Stromal cell of bone marrow (primary cell): ENCODE data around the gene SLC8A1.

Experiments used
- DNase-seq: peaks from one replicate; pipeline ENCODE4 v3.0.0-alpha.2; 2012; ENCODE audit warnings: low read depth

Gene SLC8A1

DNA sequence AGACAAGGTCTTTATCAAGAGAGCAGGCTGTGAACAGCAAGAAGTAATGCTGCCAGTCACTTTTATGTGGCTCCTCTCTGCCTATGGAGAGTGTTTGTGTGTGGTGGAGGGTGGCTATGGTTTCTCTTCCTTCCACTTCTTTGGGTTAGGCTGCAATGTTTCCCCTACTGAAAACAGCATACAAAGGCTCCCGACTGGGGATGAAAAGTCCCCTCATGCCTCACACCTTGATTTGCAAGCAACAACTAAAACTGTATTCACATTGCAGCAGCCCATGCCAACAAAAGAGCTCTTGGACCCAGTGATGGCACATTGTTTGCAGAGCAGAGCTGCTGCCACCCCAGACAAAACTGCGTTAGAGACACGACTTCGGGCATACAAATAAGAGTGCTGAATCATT lies 301.6 kb downstream of the SLC8A1 start:
- DNase-seq = no peak

DNA sequence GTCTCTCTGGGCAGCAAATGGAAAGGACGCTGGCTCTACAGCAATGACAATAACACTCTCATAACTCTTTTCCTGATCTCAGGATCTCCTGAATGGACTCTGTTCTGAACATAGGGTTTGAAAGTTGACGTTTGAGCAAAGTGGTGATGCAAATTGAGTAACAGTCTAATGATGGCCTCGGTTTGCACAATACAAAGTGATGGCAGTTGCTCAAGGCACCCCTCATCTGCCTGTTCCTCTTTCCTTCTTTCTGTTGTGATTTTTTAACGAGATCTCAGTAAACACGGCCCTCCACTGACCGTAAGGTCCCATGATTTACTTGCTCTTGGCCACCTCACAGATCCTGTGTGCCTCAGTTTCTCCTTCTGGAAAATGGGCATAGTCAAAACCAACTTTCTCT lies 303.6 kb downstream of the SLC8A1 start:
- DNase-seq = no peak

DNA sequence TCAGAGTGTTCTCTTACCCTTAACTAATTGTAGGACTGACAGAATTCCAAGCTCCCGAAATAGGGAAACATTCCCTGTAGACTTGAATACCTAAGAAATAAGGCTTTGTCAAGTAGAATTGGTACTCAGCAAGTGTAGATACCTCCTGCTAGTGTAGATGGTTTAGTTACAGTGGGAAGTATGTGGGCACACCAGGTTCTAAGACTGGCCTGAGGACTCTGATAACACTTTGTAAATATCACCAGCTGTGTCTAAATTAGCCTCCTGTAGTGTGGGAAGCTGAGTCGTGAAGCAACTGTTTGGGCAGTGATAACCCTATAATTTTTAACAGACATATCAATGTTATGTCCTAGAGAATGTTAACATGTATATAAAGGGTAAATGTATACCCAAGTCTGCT lies 304.5 kb downstream of the SLC8A1 start:
- DNase-seq = no peak

DNA sequence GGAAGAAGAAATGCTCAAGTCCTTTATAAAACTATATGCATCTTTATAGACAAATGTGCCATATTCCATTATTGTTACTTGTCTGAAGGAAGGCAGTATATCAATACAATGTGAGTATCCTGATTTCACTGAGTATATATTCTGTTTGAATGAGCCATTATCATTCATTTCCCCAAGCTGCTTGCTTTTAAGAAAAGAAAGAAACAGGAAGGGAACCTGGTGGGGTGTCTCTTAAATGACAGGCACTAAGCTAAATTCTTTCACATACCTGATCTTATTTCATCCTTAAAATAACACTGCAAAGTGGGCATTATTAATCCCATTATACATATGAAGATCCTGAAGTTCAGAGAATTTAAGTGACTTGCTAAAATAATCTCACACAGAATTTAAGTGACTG lies 307.9 kb downstream of the SLC8A1 start:
- no peak for DNase-seq

DNA sequence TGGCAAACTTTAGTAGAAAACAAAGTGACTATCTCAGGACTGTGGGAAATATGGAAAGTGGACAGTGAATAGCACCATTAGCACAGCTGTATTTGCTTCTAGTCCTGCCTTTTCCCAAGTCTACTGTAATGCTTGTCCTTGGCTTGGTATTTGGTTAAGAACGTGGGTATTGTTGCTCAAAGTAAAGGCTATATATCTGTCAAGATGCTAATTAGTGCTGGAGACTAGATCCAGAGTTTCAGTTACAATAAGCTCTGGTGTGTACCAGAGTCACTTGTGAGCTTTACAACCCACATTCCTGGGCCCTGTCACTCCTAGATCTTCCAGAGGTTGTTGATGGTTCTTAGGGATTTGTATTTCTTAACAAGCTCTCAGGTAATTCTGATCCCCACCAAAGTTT lies 313.6 kb downstream of the SLC8A1 start:
- DNase-seq = no peak

DNA sequence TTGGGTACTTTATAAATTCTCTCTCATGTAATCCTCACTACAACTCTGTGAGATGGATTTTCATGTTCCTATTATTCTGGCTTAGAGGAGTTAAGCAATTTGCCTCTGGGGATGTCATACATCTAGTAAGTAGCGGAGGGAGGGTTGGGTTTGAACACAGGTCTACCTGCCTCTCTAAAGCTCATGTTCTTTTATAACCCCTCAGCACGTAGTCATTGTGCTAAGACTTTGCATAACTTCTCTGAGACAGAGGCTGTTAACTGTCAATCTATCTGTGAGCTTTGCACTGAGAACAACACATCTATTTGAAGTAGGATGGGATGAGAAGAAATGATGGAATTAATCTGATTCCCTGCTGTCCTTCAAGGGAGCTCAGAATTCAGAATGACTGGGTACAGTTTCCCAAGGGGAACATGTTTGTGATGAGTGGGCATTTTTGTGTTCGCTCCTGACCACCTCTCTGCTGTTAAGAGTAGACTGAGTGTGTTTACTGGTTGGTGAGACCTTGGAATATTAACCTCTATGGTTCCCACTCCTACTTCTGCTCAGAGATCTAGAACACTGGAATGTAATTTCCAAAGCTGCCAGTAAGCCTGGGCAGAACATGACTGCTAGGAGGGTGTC lies 320.7 kb downstream of the SLC8A1 start:
- DNase-seq = no peak

DNA sequence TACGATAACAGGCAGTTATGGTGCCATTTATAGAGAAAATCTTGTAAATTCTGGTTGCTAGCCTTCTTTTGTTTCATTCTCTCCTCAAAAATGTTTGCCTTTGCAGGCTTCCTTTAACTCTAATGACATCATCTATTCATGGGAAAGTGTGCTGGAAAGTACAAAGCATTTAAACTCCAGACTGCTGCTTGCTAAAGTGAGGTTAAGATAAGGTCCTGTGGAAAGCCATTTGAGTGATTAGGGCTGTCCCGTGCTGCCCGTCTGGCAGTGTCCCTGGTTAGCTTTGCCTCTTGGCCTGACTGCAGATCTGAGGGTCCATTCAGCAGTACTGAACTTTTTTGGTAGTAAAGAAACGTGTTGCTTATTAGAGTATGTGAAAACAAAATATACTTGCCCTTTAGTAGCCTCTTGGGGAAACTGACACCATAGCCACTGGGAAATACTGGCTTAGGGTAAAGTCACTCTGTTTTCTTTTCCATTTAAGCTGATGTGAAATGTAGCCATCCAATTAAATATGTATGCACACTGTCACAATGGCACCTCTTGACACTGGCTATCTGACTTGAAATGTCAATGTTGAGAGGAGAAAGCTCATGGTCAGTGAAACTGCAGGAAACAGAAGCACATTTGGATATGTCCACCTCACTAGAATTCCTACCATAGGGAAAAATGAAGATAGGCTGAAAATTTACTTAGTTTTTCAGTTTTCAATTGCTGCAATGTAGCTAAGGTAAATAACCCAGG lies 321.5 kb downstream of the SLC8A1 start:
- DNase-seq = no peak

DNA sequence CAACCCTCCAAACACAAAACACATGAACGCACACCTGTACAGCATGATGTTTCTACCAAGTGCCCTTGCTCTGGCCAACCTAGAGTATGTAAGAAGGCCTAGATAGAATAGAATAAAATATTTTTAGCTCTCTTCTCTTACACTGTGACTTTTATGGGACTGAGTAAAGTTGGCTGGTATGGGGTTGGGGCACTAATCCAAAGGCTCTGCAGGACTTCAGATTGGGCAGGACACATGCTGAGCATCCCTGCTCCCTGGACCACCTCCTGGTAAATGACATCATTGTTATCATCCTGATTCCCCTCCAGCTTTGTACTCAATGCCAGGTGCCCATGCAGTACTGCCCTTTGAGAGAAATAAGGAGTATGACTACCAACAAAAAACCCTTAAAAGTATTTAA lies 322.2 kb downstream of the SLC8A1 start:
- DNase-seq = no peak

DNA sequence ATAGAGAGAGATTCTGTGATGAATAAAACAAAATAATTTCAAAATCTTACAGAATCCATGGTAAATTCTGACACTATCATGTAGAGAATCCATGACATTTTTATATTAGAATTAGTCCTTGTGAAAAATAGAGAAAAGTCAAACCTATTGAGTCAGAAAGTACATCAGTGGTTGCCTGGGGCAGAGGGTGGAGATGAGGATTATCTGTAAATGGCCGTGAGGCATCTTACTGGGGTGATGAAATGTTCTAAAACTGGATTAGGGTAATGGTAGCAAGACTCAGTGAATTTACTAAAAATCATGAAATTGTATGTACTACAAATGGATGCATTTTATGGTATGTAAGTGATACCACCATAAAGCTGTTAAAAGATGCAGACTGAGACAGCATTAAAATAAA lies 323.1 kb downstream of the SLC8A1 start:
- DNase-seq = no peak

DNA sequence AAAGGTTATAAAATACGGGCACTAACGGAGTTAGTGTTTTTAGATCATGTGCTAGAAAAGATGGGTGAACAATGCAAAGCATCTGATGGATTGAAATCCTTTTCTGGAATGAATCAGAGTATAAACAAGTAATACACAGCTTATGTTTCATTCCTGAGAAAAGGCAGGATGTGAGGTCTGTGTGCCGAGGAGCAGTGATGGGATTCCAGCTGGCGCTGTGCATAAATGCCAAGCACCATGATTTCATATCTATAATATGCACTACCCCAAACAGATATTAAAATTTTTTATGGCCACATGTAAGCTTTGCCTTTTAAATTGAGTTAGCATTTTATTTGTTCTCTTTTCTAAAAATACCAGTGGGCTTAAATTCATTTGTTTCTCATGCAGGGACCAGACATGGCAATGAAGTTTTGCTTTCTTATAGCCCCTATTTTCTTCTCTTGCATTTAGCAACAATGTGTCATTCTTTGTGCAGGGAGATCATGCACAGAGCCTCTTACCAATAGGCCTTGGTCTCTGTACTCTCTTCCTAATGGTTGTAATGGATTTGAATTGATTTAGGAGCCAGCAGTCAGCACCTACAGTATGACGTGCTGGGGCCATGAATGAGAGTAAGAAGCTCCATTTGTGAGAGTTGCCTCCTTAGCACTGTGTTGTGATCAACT lies 323.9 kb downstream of the SLC8A1 start:
- DNase-seq = peak; percentile 52

DNA sequence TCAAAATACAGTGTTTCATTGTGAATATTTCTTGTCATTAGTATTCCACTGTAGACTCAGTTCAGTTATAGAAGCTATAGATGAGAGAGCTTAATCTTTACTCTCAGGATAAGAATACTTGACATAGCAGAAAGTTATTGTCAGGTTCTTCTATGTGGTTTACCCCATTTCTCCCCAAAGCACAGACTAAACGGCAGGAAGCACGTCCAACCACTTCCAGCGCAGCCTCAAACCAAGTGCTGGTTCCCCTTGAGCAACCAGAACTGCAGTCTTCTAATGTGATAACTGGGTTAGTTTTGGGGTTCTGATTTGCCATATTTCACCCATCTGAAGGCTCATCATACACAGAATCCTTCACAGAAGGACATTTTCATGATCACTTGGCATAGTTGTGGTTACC lies 324.7 kb downstream of the SLC8A1 start:
- no peak for DNase-seq

DNA sequence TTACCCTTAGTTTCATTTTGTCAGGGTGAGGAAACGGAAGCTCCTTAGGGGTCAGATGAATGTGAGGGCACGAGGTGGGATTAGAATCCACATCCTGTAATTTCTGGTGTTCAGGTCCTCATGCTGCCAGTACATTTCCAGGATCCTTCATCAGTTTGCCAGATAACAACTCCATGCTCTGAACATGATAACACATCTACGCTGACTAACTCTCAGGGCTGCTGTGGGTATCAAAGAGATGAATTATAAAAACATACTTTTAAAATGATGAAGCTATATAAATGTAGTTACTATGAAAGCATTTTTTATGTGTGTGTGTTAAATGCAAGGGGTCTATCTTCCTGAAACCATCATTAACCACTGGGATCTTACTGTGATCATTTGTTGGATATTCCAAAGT lies 325.9 kb downstream of the SLC8A1 start:
- no peak for DNase-seq

DNA sequence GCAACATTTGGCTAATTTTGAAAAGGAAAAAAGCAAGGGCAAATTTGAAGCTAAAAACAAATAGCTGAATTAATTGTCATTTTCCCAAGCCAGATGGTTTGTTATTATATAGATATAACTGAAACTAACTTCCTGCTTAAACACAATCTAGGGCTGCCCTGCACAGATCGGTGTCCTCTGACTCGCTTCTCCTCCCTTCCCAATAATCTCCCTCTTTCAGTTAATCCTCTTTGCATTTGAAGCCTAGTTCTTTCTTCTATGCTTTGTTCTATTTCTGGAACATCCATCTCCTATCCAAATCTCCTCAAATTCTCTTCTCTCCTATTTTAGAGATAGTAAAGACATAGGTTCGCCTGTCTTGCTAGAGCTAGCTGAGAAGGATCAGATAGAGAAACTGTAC lies 328.1 kb downstream of the SLC8A1 start:
- no peak for DNase-seq

DNA sequence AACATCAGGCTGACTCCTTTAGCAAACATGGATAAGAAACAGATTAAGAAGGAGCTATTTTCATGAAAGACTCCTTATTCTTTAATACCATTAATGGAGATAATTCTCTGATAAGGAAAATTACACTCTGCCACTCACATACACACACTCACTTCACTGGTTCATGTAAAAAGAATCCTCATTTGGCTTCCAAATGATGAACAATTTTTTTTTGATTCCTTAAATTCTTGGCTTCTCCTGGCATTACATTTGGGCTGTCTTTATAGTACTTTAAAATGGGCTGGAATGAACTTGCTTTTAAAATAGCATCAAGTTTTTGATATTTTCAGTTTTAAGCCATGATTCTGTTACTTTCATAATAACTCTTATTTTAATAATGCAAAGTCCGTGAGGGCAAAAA lies 328.6 kb downstream of the SLC8A1 start:
- no peak for DNase-seq

DNA sequence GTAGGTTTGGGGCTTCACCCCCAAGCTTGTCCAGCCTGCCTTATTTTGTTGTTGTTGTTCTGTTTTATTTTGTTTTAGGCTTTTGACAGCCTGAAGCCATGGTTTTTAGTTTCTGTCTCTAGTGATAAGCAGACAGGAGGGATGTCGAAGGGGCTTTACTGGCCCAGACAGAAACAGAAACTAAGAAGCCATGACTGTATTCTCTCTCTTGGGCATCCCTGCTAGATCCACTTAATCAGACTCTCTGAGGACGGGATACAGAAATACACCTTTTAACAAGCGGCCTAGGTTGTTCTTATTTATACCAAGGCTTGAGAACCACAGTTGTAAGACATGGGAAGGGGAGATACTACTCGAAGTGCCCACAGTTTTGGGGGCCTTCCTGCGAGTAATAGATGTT lies 330.9 kb downstream of the SLC8A1 start:
- no peak for DNase-seq

DNA sequence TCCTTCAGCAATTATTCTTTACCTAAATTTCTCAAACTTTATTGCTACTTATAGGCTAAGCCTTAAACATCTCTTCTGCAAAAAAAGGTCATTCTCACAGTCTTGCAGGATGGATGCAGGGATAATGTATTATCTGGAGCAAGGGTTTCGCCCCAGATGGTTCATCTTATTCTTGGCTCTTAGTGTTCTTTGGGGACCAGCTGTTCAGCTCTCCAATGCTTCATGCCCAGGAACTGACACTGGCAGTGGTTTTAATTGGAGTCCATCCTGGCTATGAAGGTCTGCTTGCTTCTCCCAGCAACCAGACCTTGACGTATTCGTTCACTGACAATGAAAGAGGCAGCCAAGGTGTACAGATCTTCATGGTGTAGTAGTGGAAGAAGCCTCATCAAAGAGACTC lies 331.9 kb downstream of the SLC8A1 start:
- DNase-seq = no peak

DNA sequence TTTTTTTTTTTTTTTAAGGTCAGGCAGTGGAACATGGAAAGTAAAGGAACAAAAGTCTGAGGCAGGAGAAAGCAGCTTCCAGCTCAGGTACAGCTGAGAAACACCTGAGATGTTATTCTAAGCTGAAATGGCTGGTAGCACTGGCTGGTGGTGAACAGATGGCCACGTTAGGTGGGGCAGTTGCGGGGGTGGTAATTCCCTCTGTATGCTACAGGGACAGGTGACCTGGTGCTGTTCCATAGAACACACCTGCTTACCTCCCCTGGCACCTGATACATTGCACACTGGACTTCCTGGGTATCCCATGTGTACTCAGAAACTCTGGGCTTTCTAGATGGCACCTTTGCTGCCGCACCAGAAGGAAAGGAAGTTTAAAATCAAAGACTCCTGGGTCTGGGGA lies 333.3 kb downstream of the SLC8A1 start:
- DNase-seq = no peak

DNA sequence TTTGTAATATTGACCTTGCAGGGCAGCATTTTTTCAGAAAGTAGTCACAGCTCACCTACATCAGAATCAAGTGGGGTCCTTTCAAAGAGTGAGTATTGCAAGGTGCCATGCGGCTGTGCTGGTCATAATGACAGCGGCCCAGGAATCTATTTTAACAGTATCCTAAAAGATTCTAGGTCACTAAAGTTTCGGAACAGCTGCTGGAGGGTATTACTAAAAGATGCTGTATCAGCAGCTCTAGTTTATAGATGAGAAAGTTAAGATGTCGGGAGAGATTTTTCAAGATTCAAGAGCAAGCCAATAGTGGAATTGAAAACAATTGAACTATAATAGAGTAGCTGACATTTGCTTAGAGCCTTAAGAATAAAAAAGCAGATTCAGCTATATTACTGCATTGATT lies 336.0 kb downstream of the SLC8A1 start:
- no peak for DNase-seq

DNA sequence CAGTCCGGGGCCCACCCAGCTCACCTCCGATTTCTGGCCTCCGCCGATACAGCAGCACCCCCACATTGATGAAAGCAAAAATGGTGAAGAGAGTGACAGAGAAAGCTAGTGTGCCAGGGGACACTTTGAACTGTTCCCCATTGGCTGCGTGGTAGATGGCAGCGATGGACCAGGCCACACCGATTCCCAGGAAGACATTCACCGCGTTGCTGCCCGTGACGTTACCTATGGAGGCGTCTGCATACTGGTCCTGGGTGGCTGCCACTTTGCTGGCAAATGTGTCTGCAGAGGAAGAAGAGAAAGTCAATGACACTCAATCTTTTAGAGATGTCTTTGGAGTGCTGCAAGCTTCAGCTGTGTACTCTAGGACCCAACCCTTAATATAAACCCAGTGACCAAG lies 336.5 kb downstream of the SLC8A1 start:
- no peak for DNase-seq

DNA sequence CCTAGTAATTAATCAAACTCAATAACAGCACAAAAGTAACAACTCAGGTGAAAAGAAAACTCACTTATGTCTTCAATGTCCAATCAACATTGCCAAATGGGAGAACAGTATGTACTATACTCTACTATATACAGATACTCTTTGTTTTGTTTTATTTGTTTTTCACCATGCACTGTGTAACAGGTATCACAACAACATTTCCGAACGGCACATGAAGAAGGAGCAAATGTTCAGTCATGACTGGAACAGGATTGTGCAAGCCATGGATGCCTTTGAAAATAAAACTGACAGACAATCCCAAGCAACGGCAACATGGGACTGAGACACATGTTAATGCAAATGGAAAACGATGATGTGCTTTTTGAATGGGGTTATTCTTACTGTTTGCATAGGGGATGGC lies 337.9 kb downstream of the SLC8A1 start:
- DNase-seq = no peak

DNA sequence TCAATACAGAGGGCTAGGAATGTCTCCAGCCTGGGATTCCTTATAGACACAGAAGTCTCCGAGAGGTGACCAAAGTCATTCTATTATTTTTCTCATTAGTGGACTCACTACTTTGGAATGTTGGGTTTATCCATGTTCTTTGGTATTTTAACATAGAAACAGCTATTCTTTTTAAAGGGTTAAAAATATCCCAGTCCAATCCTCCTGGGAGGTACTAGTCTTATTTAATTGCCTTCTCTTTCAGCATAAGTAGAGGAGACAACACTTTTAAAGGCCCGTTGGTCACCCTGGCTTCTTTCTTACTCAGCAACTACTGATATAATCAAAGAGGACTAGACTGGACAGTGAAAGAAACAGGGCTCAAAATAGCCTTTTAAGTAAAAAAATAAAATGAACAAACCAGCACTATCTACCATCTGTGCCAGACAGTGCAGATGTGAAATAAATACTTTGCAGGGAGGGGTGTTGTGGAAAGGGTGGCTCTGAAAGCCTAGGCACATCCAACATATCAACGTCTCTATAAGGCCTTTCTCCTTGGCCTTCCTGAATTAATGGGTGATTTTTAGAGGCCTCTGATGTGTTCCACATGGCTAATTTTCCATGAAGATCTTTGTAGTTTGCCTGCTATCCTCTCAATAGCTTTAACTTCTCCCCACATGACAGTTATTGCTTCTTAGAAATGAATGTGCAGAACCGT lies 338.5 kb downstream of the SLC8A1 start:
- DNase-seq = no peak

DNA sequence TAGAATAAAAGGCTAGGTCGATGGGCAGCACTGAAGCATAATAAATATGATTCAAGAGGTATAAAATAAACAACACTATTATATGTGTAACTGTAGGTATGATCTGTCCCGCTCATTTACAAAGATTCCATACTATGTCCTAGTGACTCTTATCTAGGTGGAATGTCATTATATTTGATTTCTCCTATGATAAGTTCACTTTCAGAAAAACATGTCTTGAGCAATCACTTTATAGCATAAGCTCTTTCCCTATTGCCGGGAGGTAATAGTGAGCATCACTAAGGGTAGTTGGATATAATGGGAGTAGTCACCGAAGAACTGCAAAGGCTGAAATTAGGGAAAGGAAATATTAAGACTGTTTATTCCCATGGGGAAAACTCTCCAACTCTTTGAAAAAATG lies 342.5 kb downstream of the SLC8A1 start:
- no peak for DNase-seq

DNA sequence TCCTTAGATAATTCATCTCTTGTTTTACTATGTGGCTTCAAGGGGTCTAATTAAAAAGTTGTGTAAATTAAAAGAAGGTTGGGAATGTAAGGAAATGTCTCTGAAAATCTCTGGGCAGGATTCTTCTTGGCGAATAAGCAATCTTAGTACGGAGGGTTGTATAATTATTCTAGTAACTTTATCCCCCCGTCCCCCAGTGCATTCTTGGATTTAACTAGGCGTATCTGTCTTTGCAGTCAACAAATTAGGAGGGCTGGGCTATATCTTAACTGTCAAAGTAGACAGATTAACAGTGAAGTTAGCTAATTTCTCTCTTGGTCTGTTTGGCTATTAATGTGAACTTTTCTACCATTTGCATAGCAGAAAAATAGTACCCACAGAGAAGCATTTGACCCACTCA lies 343.0 kb downstream of the SLC8A1 start:
- DNase-seq = no peak
